VCaP (cell line): ENCODE data around the gene CFAP53.

Experiments
- H3K27ac ChIP-seq: fragments of 450-650 bp; 2 replicates; pipeline ENCODE4 v1.5.1; 2017
- TF ChIP-seq, protein P1 (sequence below): fragments of 450-650 bp; conservative IDR thresholded peaks from 2 replicates; pipeline ENCODE4 v1.5.1; 2017; ENCODE audit warnings: mild to moderate bottlenecking, moderate library complexity

CFAP53 gene

DNA sequence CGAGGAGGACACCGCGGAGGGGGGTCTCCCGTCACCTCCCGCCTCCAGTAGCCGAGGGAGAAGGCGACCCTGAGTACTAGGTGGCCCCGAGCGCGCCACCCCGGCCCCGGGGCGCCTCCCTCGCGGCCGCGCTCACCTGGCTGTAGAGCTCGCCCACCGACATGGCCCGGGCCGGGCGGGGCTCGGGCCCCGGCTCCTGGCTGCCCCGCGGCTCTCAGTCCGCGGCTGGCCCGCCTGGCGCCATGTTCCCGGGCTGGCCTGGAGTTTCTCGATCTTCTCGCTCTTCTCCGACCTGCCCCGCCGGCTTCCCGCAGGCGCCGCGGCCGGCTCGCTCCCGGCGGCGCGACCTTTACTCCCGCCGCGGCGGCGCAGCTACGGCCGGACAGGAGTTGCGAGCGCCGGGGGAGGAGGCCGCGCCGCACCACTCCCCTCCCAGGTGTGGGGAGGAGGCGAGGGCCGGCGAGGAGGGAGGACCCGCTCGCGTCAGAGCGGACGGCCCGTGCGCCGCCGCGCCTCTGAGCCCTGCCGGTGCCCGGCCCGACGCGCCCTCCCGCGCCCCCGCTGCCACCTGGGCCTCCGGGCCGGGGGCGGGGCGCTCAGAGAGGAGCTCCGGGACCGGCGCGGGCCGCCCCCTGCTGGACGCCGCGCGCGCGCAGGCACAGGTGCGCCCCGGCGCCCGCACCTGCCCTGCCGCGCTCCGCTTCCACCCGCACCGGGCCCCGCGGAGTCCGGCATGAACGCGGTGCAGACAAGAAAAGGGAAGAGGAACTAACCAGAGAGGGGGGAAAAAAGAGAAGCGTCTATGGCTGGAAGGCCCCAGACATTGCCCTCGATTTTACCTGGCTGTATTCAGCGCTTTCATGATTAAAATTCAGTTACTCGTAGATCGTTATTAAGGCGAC, 71.4 kb downstream of the CFAP53 start, which contains the start of gene MYO5B:
MYO5B (minus strand) TSS at position 517 of the 902 bp plus-strand sequence; CDS start at position 163, 354 bp downstream.
- TF ChIP-seq, protein P1, sequence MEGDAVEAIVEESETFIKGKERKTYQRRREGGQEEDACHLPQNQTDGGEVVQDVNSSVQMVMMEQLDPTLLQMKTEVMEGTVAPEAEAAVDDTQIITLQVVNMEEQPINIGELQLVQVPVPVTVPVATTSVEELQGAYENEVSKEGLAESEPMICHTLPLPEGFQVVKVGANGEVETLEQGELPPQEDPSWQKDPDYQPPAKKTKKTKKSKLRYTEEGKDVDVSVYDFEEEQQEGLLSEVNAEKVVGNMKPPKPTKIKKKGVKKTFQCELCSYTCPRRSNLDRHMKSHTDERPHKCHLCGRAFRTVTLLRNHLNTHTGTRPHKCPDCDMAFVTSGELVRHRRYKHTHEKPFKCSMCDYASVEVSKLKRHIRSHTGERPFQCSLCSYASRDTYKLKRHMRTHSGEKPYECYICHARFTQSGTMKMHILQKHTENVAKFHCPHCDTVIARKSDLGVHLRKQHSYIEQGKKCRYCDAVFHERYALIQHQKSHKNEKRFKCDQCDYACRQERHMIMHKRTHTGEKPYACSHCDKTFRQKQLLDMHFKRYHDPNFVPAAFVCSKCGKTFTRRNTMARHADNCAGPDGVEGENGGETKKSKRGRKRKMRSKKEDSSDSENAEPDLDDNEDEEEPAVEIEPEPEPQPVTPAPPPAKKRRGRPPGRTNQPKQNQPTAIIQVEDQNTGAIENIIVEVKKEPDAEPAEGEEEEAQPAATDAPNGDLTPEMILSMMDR: peak; percentile 95
- H3K27ac ChIP-seq: peak within 1 kb of the TSS; percentile 81

DNA sequence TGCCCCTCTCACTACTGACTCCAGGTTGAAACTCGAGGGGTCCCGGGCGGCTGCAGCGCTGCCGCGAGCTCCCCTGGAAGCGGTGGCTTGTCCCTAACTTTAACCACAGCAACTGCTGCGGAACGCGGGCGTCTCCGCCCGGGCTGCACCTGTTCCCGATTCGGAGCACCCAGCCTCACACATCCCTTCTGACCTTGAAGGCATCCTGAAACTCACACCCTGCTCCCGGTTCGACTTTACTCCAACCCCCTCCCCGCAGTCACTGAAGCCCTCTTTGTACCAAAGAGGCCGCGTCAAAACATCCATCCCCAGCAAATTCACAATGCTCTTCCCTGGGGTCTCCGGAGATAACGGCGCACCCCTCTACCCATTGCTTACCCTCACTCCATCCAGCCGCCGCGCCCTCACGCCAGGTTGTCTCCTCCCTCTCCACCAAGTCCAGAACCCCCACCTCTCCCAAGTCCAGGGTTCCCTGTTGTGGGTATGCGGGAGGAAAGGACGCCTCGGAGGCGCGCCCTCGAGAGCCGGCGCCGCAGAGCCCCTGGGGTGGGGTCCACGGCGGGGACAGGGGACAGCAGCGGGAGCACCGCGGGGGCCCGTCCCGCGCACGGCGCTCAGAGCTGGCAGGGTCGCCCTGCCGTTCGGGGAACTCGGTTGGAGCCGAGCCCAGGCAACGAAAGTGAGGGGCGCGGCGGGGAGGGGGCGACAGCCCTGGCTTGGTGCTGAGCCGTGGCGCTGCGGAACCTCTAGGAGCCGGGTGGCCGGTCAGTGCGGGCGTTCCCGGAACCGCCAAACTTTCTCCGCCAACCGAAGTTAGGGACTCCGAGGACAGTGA, 72.3 kb downstream of the CFAP53 start:
- H3K27ac ChIP-seq: peak overlapping the region; percentile 81
- TF ChIP-seq, protein P1: no peak

DNA sequence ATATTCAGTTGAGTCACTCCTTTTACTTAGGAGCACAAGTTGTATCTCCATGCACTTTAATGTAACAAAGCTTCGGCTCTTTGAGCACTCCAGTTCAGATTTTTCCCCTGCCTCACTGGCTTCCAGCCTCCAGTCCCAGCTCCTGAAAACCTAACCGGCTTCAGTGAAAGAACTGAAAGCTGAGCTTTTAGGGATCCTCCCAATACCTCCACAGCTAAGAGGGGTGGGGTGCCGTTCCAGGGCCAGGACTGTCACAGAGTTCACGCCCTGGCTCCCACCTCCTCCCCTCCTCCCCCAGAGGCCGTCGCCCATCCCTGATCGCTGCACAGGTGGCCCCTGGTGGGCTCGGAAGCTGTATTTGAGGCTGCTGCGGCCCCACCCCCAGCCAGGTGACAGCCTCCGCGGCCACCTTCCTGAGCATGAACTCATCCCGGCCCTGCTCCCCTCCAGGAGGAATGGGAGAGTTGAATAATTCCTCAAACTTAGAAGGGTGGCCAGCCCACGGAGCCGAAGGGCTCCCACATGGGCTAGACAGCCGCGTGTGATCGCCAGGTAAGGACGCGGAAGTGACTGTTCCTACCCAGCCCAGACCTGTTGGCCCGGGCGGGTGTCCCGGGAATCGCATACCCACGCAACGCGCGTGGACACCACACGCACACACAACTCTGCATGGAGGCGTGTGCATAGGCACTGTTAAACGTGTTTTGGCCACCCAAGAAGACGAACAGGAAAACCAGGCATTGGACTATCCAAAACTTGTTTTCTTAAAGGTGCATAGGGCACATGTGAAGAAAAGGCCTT, 73.1 kb downstream of the CFAP53 start:
- peak overlapping the region; percentile 81; the same call in 1 of the 2 replicates for H3K27ac ChIP-seq
- TF ChIP-seq, protein P1: no peak

DNA sequence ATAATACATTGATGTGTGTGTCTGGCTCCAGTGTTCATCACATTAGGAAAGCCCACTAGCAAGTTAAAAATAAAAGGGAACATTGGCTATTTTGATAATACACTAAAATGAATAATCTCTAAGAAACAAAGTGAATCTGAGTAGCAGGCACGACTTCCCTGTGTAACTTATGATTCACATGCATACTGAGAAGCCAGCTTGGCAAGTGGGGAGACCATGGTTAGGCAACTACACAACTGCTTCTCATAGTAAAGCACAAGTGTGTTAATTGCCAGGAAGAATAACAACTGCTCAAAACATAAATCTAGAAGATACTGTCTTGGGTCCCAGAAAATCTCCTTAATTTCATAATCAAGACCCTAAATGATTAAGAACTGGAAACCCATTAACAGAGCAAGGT, 75.4 kb downstream of the CFAP53 start:
- no peak overlapping the region for H3K27ac ChIP-seq
- TF ChIP-seq, protein P1: no peak

DNA sequence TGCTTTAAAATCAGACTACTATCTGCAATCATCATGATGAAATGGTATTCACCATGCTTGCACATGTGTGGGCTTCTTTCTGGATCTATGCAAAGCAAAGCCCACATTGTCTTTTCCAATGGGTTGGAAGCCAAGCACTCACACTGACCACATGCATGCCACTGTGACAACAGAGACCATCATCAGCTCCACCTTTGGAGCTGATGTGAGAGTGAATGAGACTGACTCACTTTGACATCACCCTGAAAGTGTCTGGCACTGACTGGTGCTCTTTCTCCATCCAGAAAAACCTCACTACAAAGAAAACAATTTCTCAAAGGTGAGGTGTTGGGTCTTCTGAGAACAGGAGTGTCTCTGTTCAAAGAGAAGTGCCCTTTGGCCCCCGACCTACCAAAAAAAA, 76.1 kb downstream of the CFAP53 start:
- H3K27ac ChIP-seq: no peak overlapping the region
- TF ChIP-seq, protein P1: no peak

DNA sequence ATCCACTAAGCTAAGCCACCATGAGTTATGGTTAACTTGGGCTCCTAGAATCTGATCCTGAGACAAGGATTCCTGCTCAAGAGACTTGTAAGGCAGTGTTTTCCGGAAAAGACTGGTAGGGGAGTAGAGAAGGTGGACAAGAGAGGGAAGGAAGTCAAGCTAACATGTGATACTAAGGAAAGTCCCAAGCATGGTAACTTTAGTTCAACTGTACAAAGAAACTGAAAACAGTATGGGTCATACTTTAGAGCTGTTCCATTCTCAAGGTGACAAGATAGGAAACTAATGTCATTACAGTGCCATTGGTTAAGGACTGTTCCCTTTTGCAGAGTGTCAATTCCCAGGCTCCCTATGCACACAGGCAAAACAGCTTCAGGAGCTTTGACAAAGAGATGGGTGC, 77.1 kb downstream of the CFAP53 start:
- TF ChIP-seq, protein P1: no peak
- H3K27ac ChIP-seq: no peak overlapping the region
